NB4 (cell line): ENCODE measurements around the gene UCN2.

Experiments used
- CTCF ChIP-seq: IDR thresholded peaks from one replicate; pipeline ENCODE4 v1.5.1; 2012; ENCODE audit warnings: low read depth, low read length
- MAX ChIP-seq: IDR thresholded peaks from 2 replicates; pipeline ENCODE4 v1.6.1; 2011; ENCODE audit warnings: low read depth, low read length
- POLR2A ChIP-seq: IDR thresholded peaks from 2 replicates; pipeline ENCODE4 v1.6.1; 2011; ENCODE audit warnings: mild to moderate bottlenecking; ENCODE audit not compliant: insufficient read length; ENCODE audit errors: extremely low read depth

GRCh38 chr3:48518069-48518468 lies 45.5 kb downstream of the UCN2 start:
- TF ChIP-seq CTCF (no peak), POLR2A (no peak), MAX (no peak)
